Left forelimb (tissue), 1 donor: Measurements from ENCODE around the gene FUT2.

Experiments
- DNase-seq: peaks from one replicate; pipeline ENCODE4 v3.0.0-alpha.2; 2018; ENCODE audit warnings: low spot score

Gene FUT2

GRCh38 chr19:48726556-48726955 lies 30.8 kb downstream of the FUT2 start:
- DNase-seq: no peak

- DNase-seq: peak; percentile 60
Observed at GRCh38 chr19:48728911-48729664, 33.3 kb downstream of the FUT2 start.

- no peak for DNase-seq
Observed at GRCh38 chr19:48731452-48731851, 35.7 kb downstream of the FUT2 start.

- no peak for DNase-seq
Observed at GRCh38 chr19:48734625-48735024, 38.9 kb downstream of the FUT2 start.

GRCh38 chr19:48735031-48735615 lies 39.4 kb downstream of the FUT2 start:
- DNase-seq: no peak

GRCh38 chr19:48737360-48737998 lies 41.7 kb downstream of the FUT2 start:
- no peak for DNase-seq

GRCh38 chr19:48738557-48739403 lies 43.0 kb downstream of the FUT2 start:
- DNase-seq: peak; percentile 97

- DNase-seq: no peak
Observed at GRCh38 chr19:48739404-48740163, 43.8 kb downstream of the FUT2 start.

GRCh38 chr19:48740164-48740972 lies 44.6 kb downstream of the FUT2 start, which contains the start of gene RASIP1:
Gene RASIP1, minus strand, starts transcription at chr19:48740610. Its CDS starts 328 bp downstream, at chr19:48740282.
- no peak for DNase-seq

GRCh38 chr19:48741129-48741999 lies 45.6 kb downstream of the FUT2 start:
- no peak for DNase-seq

- DNase-seq: no peak
Observed at GRCh38 chr19:48742096-48742495, 46.3 kb downstream of the FUT2 start.

- no peak for DNase-seq
Observed at GRCh38 chr19:48745208-48745995, 49.6 kb downstream of the FUT2 start.

- DNase-seq: no peak
Observed at GRCh38 chr19:48746110-48746509, 50.3 kb downstream of the FUT2 start.

GRCh38 chr19:48746738-48747575 lies 51.2 kb downstream of the FUT2 start, which contains the start of gene IZUMO1:
Gene IZUMO1, minus strand, starts transcription at chr19:48746909. Its CDS starts 1,050 bp downstream, at chr19:48745859.
- DNase-seq: peak; percentile 88

- DNase-seq: no peak
Observed at GRCh38 chr19:48749571-48750198, 53.9 kb downstream of the FUT2 start.

GRCh38 chr19:48750351-48750750 lies 54.6 kb downstream of the FUT2 start:
- DNase-seq: no peak
